Stimulated activated CD4-positive, alpha-beta T cell treated with anti-CD3 and anti-CD28 coated beads, Interleukin-2, amount 100 ng/mL, for 24 hours (primary cell): ENCODE data around the gene BTAF1.

Source experiments
- DNase-seq, 2 donors: peaks; one replicate each; pipeline ENCODE4 v3.0.0-alpha.2; 2020

The BTAF1 gene

GRCh38 chr10:91908337-91909116 is 15.0 kb upstream of the BTAF1 start:
- peak; percentile 74 to 77 for DNase-seq

GRCh38 chr10:91909117-91909677 is 14.4 kb upstream of the BTAF1 start, which contains the start of gene FGFBP3:
Gene FGFBP3, minus strand, starts transcription at chr10:91909486. Its CDS starts 517 bp downstream, at chr10:91908969.
- DNase-seq = peak; percentile 39 to 46

- no peak for DNase-seq
These were observed 13.1 kb upstream of the BTAF1 start for GRCh38 chr10:91910467-91910866.

GRCh38 chr10:91919651-91920050 is 3.9 kb upstream of the BTAF1 start:
- no peak for DNase-seq

GRCh38 chr10:91924212-91925021 is 847 bp downstream of the BTAF1 start:
- DNase-seq = no peak

- no peak for DNase-seq
These were observed 1.4 kb downstream of the BTAF1 start for GRCh38 chr10:91925022-91925320.

- no peak for DNase-seq
These were observed 7.4 kb downstream of the BTAF1 start for GRCh38 chr10:91930939-91931338.

- DNase-seq = no peak
These were observed 8.1 kb downstream of the BTAF1 start for GRCh38 chr10:91931526-91932190.

GRCh38 chr10:91932737-91933136 is 9.2 kb downstream of the BTAF1 start:
- DNase-seq = no peak

- DNase-seq = no peak
These were observed 12.3 kb downstream of the BTAF1 start for GRCh38 chr10:91935886-91936285.

- DNase-seq = no peak
These were observed 16.1 kb downstream of the BTAF1 start for GRCh38 chr10:91939653-91940052.

- no peak for DNase-seq
These were observed 17.9 kb downstream of the BTAF1 start for GRCh38 chr10:91941426-91941825.

- no peak for DNase-seq
These were observed 21.5 kb downstream of the BTAF1 start for GRCh38 chr10:91944880-91945630.

- no peak for DNase-seq
These were observed 30.1 kb downstream of the BTAF1 start for GRCh38 chr10:91953600-91954160.

- DNase-seq = no peak
These were observed 31.5 kb downstream of the BTAF1 start for GRCh38 chr10:91955114-91955513.

- no peak for DNase-seq
These were observed 33.5 kb downstream of the BTAF1 start for GRCh38 chr10:91957091-91957490.

GRCh38 chr10:91969297-91969696 is 45.7 kb downstream of the BTAF1 start:
- no peak for DNase-seq

- DNase-seq = no peak
These were observed 51.4 kb downstream of the BTAF1 start for GRCh38 chr10:91974960-91975359.

GRCh38 chr10:91975438-91975837 is 51.9 kb downstream of the BTAF1 start:
- DNase-seq = no peak

- no peak for DNase-seq
These were observed 52.9 kb downstream of the BTAF1 start for GRCh38 chr10:91976317-91977051.

GRCh38 chr10:91977491-91977890 is 53.9 kb downstream of the BTAF1 start:
- DNase-seq = no peak

- DNase-seq = no peak
These were observed 55.0 kb downstream of the BTAF1 start for GRCh38 chr10:91978585-91978984.
